ENCODE data around the gene LAMA4.

DNA sequence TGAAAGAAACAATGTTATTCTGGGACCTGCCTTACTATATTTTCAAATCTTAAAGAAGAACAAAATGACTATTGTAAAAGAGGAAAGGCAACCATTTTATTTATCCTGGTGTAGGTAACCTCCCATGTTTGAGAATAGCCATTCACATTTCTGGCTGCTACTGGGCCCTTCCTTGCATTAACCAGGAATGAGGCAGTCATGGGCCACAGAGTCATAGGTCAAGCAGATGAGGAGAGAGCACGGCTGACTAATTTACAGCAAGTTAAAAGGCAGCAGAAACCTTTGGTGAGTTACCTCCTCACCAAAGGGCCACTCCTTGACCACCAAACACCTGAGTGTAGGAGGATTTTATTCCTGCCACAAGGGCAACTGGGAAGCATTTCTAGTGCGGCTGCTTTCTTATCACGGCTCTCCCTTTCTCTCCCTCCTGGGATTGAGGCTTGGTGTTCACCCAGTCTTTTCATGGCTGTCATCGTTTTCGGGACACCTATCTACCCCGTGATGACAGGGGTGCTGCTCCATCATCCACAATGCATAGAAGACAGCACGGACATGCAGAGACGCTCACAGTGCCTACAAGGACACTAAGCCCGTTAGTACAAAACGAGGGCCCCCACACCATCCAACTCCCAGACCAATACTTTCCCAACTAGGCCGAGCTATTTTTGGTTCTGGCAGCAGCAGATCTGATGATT is 4.4 kb upstream of the LAMA4 start:
- TF ChIP-seq, protein P1, sequence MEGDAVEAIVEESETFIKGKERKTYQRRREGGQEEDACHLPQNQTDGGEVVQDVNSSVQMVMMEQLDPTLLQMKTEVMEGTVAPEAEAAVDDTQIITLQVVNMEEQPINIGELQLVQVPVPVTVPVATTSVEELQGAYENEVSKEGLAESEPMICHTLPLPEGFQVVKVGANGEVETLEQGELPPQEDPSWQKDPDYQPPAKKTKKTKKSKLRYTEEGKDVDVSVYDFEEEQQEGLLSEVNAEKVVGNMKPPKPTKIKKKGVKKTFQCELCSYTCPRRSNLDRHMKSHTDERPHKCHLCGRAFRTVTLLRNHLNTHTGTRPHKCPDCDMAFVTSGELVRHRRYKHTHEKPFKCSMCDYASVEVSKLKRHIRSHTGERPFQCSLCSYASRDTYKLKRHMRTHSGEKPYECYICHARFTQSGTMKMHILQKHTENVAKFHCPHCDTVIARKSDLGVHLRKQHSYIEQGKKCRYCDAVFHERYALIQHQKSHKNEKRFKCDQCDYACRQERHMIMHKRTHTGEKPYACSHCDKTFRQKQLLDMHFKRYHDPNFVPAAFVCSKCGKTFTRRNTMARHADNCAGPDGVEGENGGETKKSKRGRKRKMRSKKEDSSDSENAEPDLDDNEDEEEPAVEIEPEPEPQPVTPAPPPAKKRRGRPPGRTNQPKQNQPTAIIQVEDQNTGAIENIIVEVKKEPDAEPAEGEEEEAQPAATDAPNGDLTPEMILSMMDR (IDR thresholded peaks at IDR 0.05): no peak
- TF ChIP-seq EZH2 (IDR thresholded peaks at IDR 0.05): no peak
- TF ChIP-seq EZH2phosphoT487 (IDR thresholded peaks at IDR 0.05): no peak

Data from neural progenitor cell (in vitro differentiated cells).